ENCODE measurements around the gene PTRHD1. TPM values are rescaled to one million over a fixed set of nuclear protein-coding genes. Genes with fewer than 3 reads are reported as not detected.
"Not testable (repeated sequence)": the region's sequence is repeated elsewhere in the genome, so short reads cannot be mapped to it uniquely, and the experiment has no call there.

PTRHD1 gene
- total RNA-seq, 1 experiment from 2014 or later: 33.4 TPM

GRCh38 chr2:24836206-24836605 is 43.0 kb upstream of the PTRHD1 start:
- POLR2A ChIA-PET (ENCODE audit: low non-redundant PET): no interaction called here
- H3K9me3 ChIP-seq (ENCODE audit: low read depth, low read length, poor library complexity, severe bottlenecking): no peaks in the 10 kb centered on the region
- DNase-seq (ENCODE audit: low spot score): no peak
- no peaks in the 10 kb centered on the region for H3K36me3 ChIP-seq (ENCODE audit: insufficient read depth, low read length, poor library complexity, severe bottlenecking)
- no peak overlapping the region for H3K4me3 ChIP-seq (ENCODE audit: low read depth, low read length, poor library complexity, severe bottlenecking)
- intact Hi-C loops (cut with micrococcal nuclease; ENCODE audit: unreplicated experiment): loop anchor here (10.0 kb wide), 1 partner anchor 299 kb away; no protein-coding TSS in a partner anchor
- no peaks in the 10 kb centered on the region for H3K27me3 ChIP-seq (replicated peaks; ENCODE audit: insufficient read depth, low read depth, low read length, poor library complexity)
- peaks cover 15% of the 10 kb centered on the region for H3K4me1 ChIP-seq (ENCODE audit: insufficient read depth, low read length, poor library complexity, severe bottlenecking)
- TF ChIP-seq EZH2 (IDR thresholded peaks at IDR 0.05; ENCODE audit: borderline replicate concordance, low read depth, low read length, poor library complexity, severe bottlenecking) (no peak), CTCF (conservative IDR thresholded peaks at IDR 0.05; ENCODE audit: low read depth, low read length) (no peak)
- CTCF ChIA-PET: no interaction called here
- H3K27ac ChIP-seq (ENCODE audit: low read depth, low read length, poor library complexity, severe bottlenecking): no peak overlapping the region
- no TSS peak for BruUV-seq (replicated peaks)

- H3K4me1 ChIP-seq (ENCODE audit: insufficient read depth, low read length, poor library complexity, severe bottlenecking): peaks cover 15% of the 10 kb centered on the region
- CTCF ChIA-PET; H3K27me3 ChIP-seq (replicated peaks; ENCODE audit: insufficient read depth, low read depth, low read length, poor library complexity); H3K4me3 ChIP-seq (ENCODE audit: low read depth, low read length, poor library complexity, severe bottlenecking); POLR2A ChIA-PET (ENCODE audit: low non-redundant PET); H3K9me3 ChIP-seq (ENCODE audit: low read depth, low read length, poor library complexity, severe bottlenecking); H3K27ac ChIP-seq (ENCODE audit: low read depth, low read length, poor library complexity, severe bottlenecking); H3K36me3 ChIP-seq (ENCODE audit: insufficient read depth, low read length, poor library complexity, severe bottlenecking); BruUV-seq (replicated peaks); DNase-seq (ENCODE audit: low spot score): not testable (repeated sequence)
- intact Hi-C loops (cut with micrococcal nuclease; ENCODE audit: unreplicated experiment): loop anchor here (2.0 to 10.0 kb wide), 2 partner anchors 299 to 361 kb away; no protein-coding TSS in a partner anchor
Observed at GRCh38 chr2:24835411-24835810, 42.2 kb upstream of the PTRHD1 start.

GRCh38 chr2:24834733-24835395 is 41.7 kb upstream of the PTRHD1 start:
- no peak for DNase-seq (ENCODE audit: low spot score)
- H3K27ac ChIP-seq (ENCODE audit: low read depth, low read length, poor library complexity, severe bottlenecking): no peak overlapping the region
- H3K27me3 ChIP-seq (replicated peaks; ENCODE audit: insufficient read depth, low read depth, low read length, poor library complexity): no peaks in the 10 kb centered on the region
- intact Hi-C loops (cut with micrococcal nuclease; ENCODE audit: unreplicated experiment): loop anchor here (2.0 to 10.0 kb wide), 2 partner anchors 300 to 362 kb away; no protein-coding TSS in a partner anchor
- H3K36me3 ChIP-seq (ENCODE audit: insufficient read depth, low read length, poor library complexity, severe bottlenecking): no peaks in the 10 kb centered on the region
- CTCF ChIA-PET: no interaction called here
- no peak overlapping the region for H3K4me3 ChIP-seq (ENCODE audit: low read depth, low read length, poor library complexity, severe bottlenecking)
- BruUV-seq (replicated peaks): no TSS peak
- POLR2A ChIA-PET (ENCODE audit: low non-redundant PET): no interaction called here
- peaks cover 15% of the 10 kb centered on the region for H3K4me1 ChIP-seq (ENCODE audit: insufficient read depth, low read length, poor library complexity, severe bottlenecking)
- no peaks in the 10 kb centered on the region for H3K9me3 ChIP-seq (ENCODE audit: low read depth, low read length, poor library complexity, severe bottlenecking)
- TF ChIP-seq EZH2 (IDR thresholded peaks at IDR 0.05; ENCODE audit: borderline replicate concordance, low read depth, low read length, poor library complexity, severe bottlenecking) (no peak), CTCF (conservative IDR thresholded peaks at IDR 0.05; ENCODE audit: low read depth, low read length) (no peak)
